IMR-90 (cell line): ENCODE results near the gene TPSAB1. TPM values are rescaled to one million over a fixed set of nuclear protein-coding genes. Genes with fewer than 3 reads are reported as not detected.

ENCODE experiments used
- ATAC-seq: fragments of 200-7000 bp; cut with Tn5 transposase; 2 replicates; pipeline ENCODE4 v1.9.1; 2020; ENCODE audit warnings: low read depth, mild to moderate bottlenecking, moderate library complexity
- BruUV-seq: library from RNA; stranded (reverse); fragments of 400-500 nt; replicated peaks from 2 replicates; lab custom pipeline; 2021; lab: Mats Ljungman, UMichigan
- CTCF ChIA-PET: fragments of 300-600 bp; formaldehyde crosslinking; extraction: SDS; loops from one replicate; lab custom pipeline; 2021; ENCODE audit warnings: antibody characterized with exemption; lab: Yijun Ruan, JAX
- POLR2A ChIA-PET: fragments of 300-600 bp; sonication (Branson Sonifier 250); formaldehyde crosslinking; loops from one replicate; lab custom pipeline; 2022; ENCODE audit warnings: antibody characterized with exemption; ENCODE audit not compliant: unreplicated experiment; lab: Charles Lee
- DNase-seq: peaks from one replicate; pipeline ENCODE4 v3.0.0; 2013
- H2AFZ ChIP-seq: replicated peaks from 2 replicates; pipeline ENCODE3; 2013; ENCODE audit warnings: low read length, mild to moderate bottlenecking; ENCODE audit not compliant: poor library complexity
- H2AK5ac ChIP-seq: 2 replicates; pipeline ENCODE4 v1.6.1; 2013; ENCODE audit warnings: low read depth, low read length, inconsistent platforms
- H2AK9ac ChIP-seq: replicated peaks from 2 replicates; pipeline ENCODE3; 2013; ENCODE audit warnings: mild to moderate bottlenecking, low read depth, low read length, moderate library complexity; ENCODE audit not compliant: poor library complexity
- H2BK120ac ChIP-seq: 2 replicates; pipeline ENCODE4 v1.6.1; 2013; ENCODE audit warnings: low read depth, low read length, inconsistent platforms
- H2BK15ac ChIP-seq: 3 replicates; pipeline ENCODE4 v1.6.1; 2013; ENCODE audit warnings: low read depth, low read length, inconsistent platforms
- H2BK20ac ChIP-seq: 2 replicates; pipeline ENCODE4 v1.6.1; 2013; ENCODE audit warnings: low read depth, mild to moderate bottlenecking, inconsistent platforms, low read length, moderate library complexity
- H2BK5ac ChIP-seq: 2 replicates; pipeline ENCODE4 v1.6.1; 2013; ENCODE audit warnings: mild to moderate bottlenecking, low read depth, low read length, inconsistent platforms; ENCODE audit not compliant: poor library complexity, severe bottlenecking
- H3K14ac ChIP-seq: replicated peaks from 2 replicates; pipeline ENCODE4 v1.6.1; 2013; ENCODE audit warnings: low read depth, low read length, inconsistent platforms
- H3K18ac ChIP-seq: 2 replicates; pipeline ENCODE4 v1.6.1; 2013; ENCODE audit warnings: low read depth, low read length, control low read depth
- H3K23ac ChIP-seq: 2 replicates; pipeline ENCODE4 v1.6.1; 2013; ENCODE audit warnings: low read depth, low read length, inconsistent platforms
- H3K27ac ChIP-seq: 2 replicates; pipeline ENCODE4 v1.5.1; 2013; ENCODE audit warnings: mild to moderate bottlenecking, control low read depth, low read length; ENCODE audit not compliant: insufficient read depth
- H3K27me3 ChIP-seq: 2 replicates; pipeline ENCODE4 v1.6.1; 2013; ENCODE audit warnings: low read length; ENCODE audit not compliant: control insufficient read depth, insufficient read depth
- H3K36me3 ChIP-seq: 2 replicates; pipeline ENCODE4 v1.6.1; 2013; ENCODE audit warnings: low read length, mixed read lengths; ENCODE audit not compliant: control insufficient read depth, insufficient read depth
- H3K4ac ChIP-seq: 2 replicates; pipeline ENCODE4 v1.6.1; 2013; ENCODE audit warnings: low read depth, low read length, inconsistent platforms
- H3K4me1 ChIP-seq: 2 replicates; pipeline ENCODE4 v1.6.1; 2013; ENCODE audit warnings: low read length, mixed read lengths; ENCODE audit not compliant: control insufficient read depth, insufficient read depth
- H3K4me2 ChIP-seq: 2 replicates; pipeline ENCODE4 v1.6.1; 2013; ENCODE audit warnings: low read depth, mild to moderate bottlenecking, control low read depth, low read length, moderate library complexity
- H3K4me3 ChIP-seq: 2 replicates; pipeline ENCODE4 v1.5.1; 2013; ENCODE audit warnings: low read depth, mild to moderate bottlenecking, control low read depth, low read length, moderate library complexity; ENCODE audit not compliant: insufficient read depth
- H3K56ac ChIP-seq: 2 replicates; pipeline ENCODE4 v1.6.1; 2013; ENCODE audit warnings: low read length, inconsistent platforms; ENCODE audit not compliant: insufficient read depth; ENCODE audit errors: extremely low read depth
- H3K79me1 ChIP-seq, 2 experiments: 2 replicates each; pipeline ENCODE4 v1.6.1; 2013; ENCODE audit warnings: low read length in 2 of 2, inconsistent platforms in 1 of 2, low read depth in 1 of 2
- H3K9ac ChIP-seq: 2 replicates; pipeline ENCODE4 v1.6.1; 2013; ENCODE audit warnings: low read depth, low read length, control low read depth
- H3K9me1 ChIP-seq: 2 replicates; pipeline ENCODE4 v1.6.1; 2013; ENCODE audit warnings: low read length, inconsistent platforms; ENCODE audit not compliant: insufficient read depth
- H3K9me3 ChIP-seq: 2 replicates; pipeline ENCODE4 v1.6.1; 2013; ENCODE audit warnings: low read length; ENCODE audit not compliant: control insufficient read depth, insufficient read depth
- H4K20me1 ChIP-seq: 2 replicates; pipeline ENCODE4 v1.6.1; 2013; ENCODE audit warnings: low read length, inconsistent platforms; ENCODE audit not compliant: insufficient read depth
- H4K5ac ChIP-seq: 2 replicates; pipeline ENCODE4 v1.6.1; 2013; ENCODE audit warnings: mild to moderate bottlenecking, low read depth, low read length, control low read depth
- H4K8ac ChIP-seq, 2 experiments: 2 replicates each; pipeline ENCODE4 v1.6.1; 2013; ENCODE audit warnings: low read depth in 2 of 2, low read length in 2 of 2, control low read depth in 1 of 2, inconsistent platforms in 1 of 2
- H4K91ac ChIP-seq: 2 replicates; pipeline ENCODE4 v1.6.1; 2013; ENCODE audit warnings: low read depth, low read length, inconsistent platforms; ENCODE audit not compliant: insufficient read depth
- BHLHE40 ChIP-seq: fragments of 150-350 bp; IDR thresholded peaks from 2 replicates; pipeline ENCODE4 v1.6.1; 2016; ENCODE audit warnings: mild to moderate bottlenecking, low read depth, low read length
- CEBPB ChIP-seq: IDR thresholded peaks from 2 replicates; pipeline ENCODE4 v1.6.1; 2012; ENCODE audit warnings: low read depth, low read length, improper control_type of control experiment
- CHD1 ChIP-seq: IDR thresholded peaks from 2 replicates; pipeline ENCODE4 v1.6.1; 2012; ENCODE audit warnings: low read depth, low read length, improper control_type of control experiment
- FOS ChIP-seq: fragments of 150-350 bp; IDR thresholded peaks from 2 replicates; pipeline ENCODE4 v1.6.1; 2016; ENCODE audit warnings: low read depth, low read length
- MAFK ChIP-seq: IDR thresholded peaks from 2 replicates; pipeline ENCODE4 v1.6.1; 2012; ENCODE audit warnings: low read depth, low read length, improper control_type of control experiment
- MAZ ChIP-seq: IDR thresholded peaks from 2 replicates; pipeline ENCODE4 v1.6.1; 2012; ENCODE audit warnings: low read depth, mild to moderate bottlenecking, low read length, improper control_type of control experiment, moderate library complexity, borderline replicate concordance
- MXI1 ChIP-seq: IDR thresholded peaks from 2 replicates; pipeline ENCODE4 v1.6.1; 2012; ENCODE audit warnings: low read depth, mild to moderate bottlenecking, low read length, moderate library complexity, borderline replicate concordance
- NFE2L2 ChIP-seq: fragments of 150-350 bp; IDR thresholded peaks from 2 replicates; pipeline ENCODE4 v1.6.1; 2016; ENCODE audit warnings: low read depth, mild to moderate bottlenecking, low read length
- POLR2A ChIP-seq: IDR thresholded peaks from 2 replicates; pipeline ENCODE4 v1.6.1; 2012; ENCODE audit warnings: mild to moderate bottlenecking, low read depth, low read length
- RAD21 ChIP-seq: IDR thresholded peaks from 2 replicates; pipeline ENCODE4 v1.6.1; 2012; ENCODE audit warnings: low read length, improper control_type of control experiment
- RCOR1 ChIP-seq: IDR thresholded peaks from 2 replicates; pipeline ENCODE4 v1.6.1; 2012; ENCODE audit warnings: mild to moderate bottlenecking, low read length, improper control_type of control experiment; ENCODE audit not compliant: insufficient replicate concordance
- RFX5 ChIP-seq: IDR thresholded peaks from 2 replicates; pipeline ENCODE4 v1.8.0; 2012; ENCODE audit warnings: low read depth, mild to moderate bottlenecking, low read length, moderate library complexity
- SMC3 ChIP-seq: fragments of 150-350 bp; IDR thresholded peaks from 2 replicates; pipeline ENCODE4 v1.6.1; 2016; ENCODE audit warnings: low read depth, mild to moderate bottlenecking, antibody characterized with exemption, low read length, moderate library complexity
- WGBS, 2 experiments: methylation state at CpG; one replicate each; pipeline versions ENCODE4 v1.1.5 to v1.1.7; 2013; ENCODE audit warnings: missing lambda C conversion rate in 2 of 2; ENCODE audit not compliant: insufficient read length in 1 of 2; ENCODE audit errors: extremely low coverage in 2 of 2; 5-methylcytosine and 5-hydroxymethylcytosine counted together
- dilution Hi-C: fragments of 300-500 bp; cut with HindIII; formaldehyde crosslinking; loops from one replicate; pipeline ENCODE4 v1.14.3; 2018; ENCODE audit warnings: low sequenced_read_pairs; ENCODE audit not compliant: unreplicated experiment
- in situ Hi-C: fragments of 300-500 bp; cut with MboI; formaldehyde crosslinking; loops from 3 replicates; pipeline ENCODE4 v1.14.3; 2019; ENCODE audit warnings: low sequenced_read_pairs, inconsistent platforms, mixed read lengths
- intact Hi-C: fragments of 100-400 bp; cut with micrococcal nuclease; formaldehyde crosslinking; loops from 2 replicates; pipeline ENCODE4 v1.10.0; 2022
- polyA plus RNA-seq, 3 experiments: library from polyadenylated mRNA; depleted of rRNA; stranded (reverse); fragments of >200 nt; gene quantifications; 2 replicates each; pipeline ENCODE4 v1.2.3, GENCODE V29; 2012; ENCODE audit warnings: low replicate concordance in 1 of 3
- total RNA-seq: library from RNA; depleted of rRNA; stranded (reverse); fragments of >200 nt; gene quantifications from 2 replicates; pipeline ENCODE4 v1.2.3, GENCODE V29; 2012
- TF ChIP-seq, protein P1 (sequence below): fragments of 150-350 bp; IDR thresholded peaks from 2 replicates; pipeline ENCODE4 v1.6.1; 2016; ENCODE audit warnings: low read depth, mild to moderate bottlenecking, low read length, moderate library complexity, borderline replicate concordance
- TF ChIP-seq, protein P2 (sequence below): fragments of 150-350 bp; IDR thresholded peaks from 2 replicates; pipeline ENCODE4 v1.6.1; 2017; ENCODE audit warnings: mild to moderate bottlenecking, antibody characterized with exemption, low read length, low read depth
- TF ChIP-seq, protein P3 (sequence below): conservative IDR thresholded peaks from 2 replicates; pipeline ENCODE4 v1.5.1; 2012; ENCODE audit warnings: mild to moderate bottlenecking, low read depth, low read length, improper control_type of control experiment

The TPSAB1 gene
- total and polyA plus RNA-seq, 2 of the 4 experiments (the other 2 are of a cell fraction) = not detected

DNA sequence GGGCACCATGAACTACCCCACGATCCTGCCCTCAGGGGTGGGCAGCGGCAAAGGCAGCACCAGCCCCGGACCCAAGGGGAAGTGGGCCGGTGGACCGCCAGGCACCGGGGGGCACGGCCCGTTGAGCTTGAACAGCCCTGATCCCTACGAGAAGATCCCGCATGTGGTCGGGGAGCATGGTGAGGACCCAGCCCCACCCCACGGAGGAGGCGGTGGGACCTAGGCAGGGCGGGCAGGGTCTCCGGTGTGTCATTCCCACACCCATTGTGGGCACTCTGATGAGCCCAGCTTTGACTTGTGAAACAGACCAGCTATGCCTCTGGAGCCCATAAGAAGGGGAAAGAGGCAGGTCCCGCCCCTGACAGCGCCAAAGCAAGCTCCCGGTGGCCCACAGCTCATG is 38.2 kb upstream of the TPSAB1 start:
- intact Hi-C loops = no loop called here
- Histone ChIP-seq H2BK120ac (no peak overlapping the region), H2AK9ac (no peak overlapping the region), H2AFZ (no peak overlapping the region), H4K91ac (no peak overlapping the region), H2BK15ac (no peak overlapping the region), H3K4ac (no peak overlapping the region), H3K56ac (no peak overlapping the region), H3K4me2 (no peak overlapping the region), H2AK5ac (no peak overlapping the region), H3K27ac (no peak overlapping the region), H3K9ac (no peak overlapping the region), H3K9me3 (no peaks in the 10 kb centered on the region), H3K9me1 (no peaks in the 10 kb centered on the region), H3K79me1 (no peaks in the 10 kb centered on the region), H2BK5ac (no peak overlapping the region), H4K8ac (no peak overlapping the region), H3K23ac (no peak overlapping the region), H4K20me1 (no peaks in the 10 kb centered on the region; the same call in 1 of the 2 replicates), H3K14ac (no peak overlapping the region), H3K18ac (no peak overlapping the region), H2BK20ac (no peak overlapping the region), H4K5ac (no peak overlapping the region), H3K36me3 (no peaks in the 10 kb centered on the region; the same call in 1 of the 2 replicates), H3K4me1 (no peaks in the 10 kb centered on the region), H3K4me3 (no peak overlapping the region), H3K27me3 (no peaks in the 10 kb centered on the region)
- in situ Hi-C loops = loop anchor here (25.0 kb wide), 1 partner anchor 390 kb away; the partner anchor contains the start of gene GNG13
- dilution Hi-C loops = no loop called here
- ATAC-seq (no peak), DNase-seq (no peak)
- WGBS, 2 experiments = 88% methylated on average over 7 of the region's 18 CpGs; no CpG with 5 or more reads in 1 of the 2 experiments
- no TSS peak for BruUV-seq
- CTCF ChIA-PET = no interaction called here
- POLR2A ChIA-PET = no interaction called here
- no peak for TF ChIP-seq RAD21
- TF ChIP-seq, protein P1, sequence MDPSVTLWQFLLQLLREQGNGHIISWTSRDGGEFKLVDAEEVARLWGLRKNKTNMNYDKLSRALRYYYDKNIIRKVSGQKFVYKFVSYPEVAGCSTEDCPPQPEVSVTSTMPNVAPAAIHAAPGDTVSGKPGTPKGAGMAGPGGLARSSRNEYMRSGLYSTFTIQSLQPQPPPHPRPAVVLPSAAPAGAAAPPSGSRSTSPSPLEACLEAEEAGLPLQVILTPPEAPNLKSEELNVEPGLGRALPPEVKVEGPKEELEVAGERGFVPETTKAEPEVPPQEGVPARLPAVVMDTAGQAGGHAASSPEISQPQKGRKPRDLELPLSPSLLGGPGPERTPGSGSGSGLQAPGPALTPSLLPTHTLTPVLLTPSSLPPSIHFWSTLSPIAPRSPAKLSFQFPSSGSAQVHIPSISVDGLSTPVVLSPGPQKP = no peak
- TF ChIP-seq CEBPB = no peak
- no peak for TF ChIP-seq RFX5
- TF ChIP-seq POLR2A = no peak
- no peak for TF ChIP-seq RCOR1
- TF ChIP-seq CHD1 = no peak
- TF ChIP-seq BHLHE40 = no peak
- TF ChIP-seq MXI1 = no peak
- no peak for TF ChIP-seq FOS
- TF ChIP-seq MAFK = no peak
- TF ChIP-seq SMC3 = no peak
- TF ChIP-seq NFE2L2 = no peak
- TF ChIP-seq, protein P2, sequence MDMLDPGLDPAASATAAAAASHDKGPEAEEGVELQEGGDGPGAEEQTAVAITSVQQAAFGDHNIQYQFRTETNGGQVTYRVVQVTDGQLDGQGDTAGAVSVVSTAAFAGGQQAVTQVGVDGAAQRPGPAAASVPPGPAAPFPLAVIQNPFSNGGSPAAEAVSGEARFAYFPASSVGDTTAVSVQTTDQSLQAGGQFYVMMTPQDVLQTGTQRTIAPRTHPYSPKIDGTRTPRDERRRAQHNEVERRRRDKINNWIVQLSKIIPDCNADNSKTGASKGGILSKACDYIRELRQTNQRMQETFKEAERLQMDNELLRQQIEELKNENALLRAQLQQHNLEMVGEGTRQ = no peak
- no peak for TF ChIP-seq MAZ
- TF ChIP-seq, protein P3, sequence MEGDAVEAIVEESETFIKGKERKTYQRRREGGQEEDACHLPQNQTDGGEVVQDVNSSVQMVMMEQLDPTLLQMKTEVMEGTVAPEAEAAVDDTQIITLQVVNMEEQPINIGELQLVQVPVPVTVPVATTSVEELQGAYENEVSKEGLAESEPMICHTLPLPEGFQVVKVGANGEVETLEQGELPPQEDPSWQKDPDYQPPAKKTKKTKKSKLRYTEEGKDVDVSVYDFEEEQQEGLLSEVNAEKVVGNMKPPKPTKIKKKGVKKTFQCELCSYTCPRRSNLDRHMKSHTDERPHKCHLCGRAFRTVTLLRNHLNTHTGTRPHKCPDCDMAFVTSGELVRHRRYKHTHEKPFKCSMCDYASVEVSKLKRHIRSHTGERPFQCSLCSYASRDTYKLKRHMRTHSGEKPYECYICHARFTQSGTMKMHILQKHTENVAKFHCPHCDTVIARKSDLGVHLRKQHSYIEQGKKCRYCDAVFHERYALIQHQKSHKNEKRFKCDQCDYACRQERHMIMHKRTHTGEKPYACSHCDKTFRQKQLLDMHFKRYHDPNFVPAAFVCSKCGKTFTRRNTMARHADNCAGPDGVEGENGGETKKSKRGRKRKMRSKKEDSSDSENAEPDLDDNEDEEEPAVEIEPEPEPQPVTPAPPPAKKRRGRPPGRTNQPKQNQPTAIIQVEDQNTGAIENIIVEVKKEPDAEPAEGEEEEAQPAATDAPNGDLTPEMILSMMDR = no peak
